ENCODE data around the gene USP7.
"Not testable (repeated sequence)": the region's sequence is repeated elsewhere in the genome, so short reads cannot be mapped to it uniquely, and the experiment has no call there.

USP7 gene

GRCh38 chr16:8929086-8929748 is 34.5 kb downstream of the USP7 start:
- no peak for DNase-seq (ENCODE audit: insufficient read length, low spot score)
- FAIRE-seq = no peak

DNA sequence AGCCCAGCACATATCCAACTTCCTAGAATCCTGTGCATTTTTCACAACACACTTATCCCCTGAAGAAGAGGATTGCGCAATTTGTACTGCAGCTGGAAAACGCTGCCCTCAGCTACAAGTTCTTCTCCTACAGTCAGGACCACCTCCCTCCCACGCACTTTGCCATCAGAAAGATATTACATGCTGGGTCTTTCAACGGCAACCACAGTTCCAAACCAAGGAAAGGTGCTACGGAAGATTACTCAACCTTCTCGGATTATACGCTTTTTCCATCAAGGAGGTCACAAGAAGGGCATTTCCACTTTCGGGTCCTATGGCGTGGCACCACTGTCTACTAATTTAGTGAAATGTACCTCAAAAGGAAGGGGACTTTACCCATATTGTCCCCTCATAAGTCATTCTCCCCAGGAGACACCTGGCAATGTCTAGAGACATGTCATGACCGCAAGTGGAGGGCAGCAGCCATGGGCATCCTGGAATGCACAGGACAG is 35.2 kb downstream of the USP7 start:
- FAIRE-seq (no peak), DNase-seq (ENCODE audit: insufficient read length, low spot score) (no peak)

DNA sequence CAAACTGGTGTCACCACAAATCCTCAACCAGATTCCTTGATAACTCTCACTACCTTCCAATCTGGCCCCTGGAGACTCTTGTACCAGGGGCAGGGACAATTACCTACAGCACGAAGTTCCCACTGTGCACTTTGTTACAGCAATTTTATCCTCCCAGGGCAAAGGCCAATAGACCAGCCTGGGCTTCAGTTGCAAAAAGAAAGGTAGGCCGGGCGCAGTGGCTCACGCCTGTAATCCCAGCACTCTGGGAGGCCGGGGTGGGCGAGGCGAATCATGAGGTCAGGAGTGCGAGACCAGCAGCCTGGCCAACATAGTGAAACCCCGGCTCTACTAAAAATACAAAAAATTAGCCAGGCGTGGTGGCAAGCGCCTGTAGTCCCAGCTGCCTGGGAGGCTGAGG is 36.9 kb downstream of the USP7 start:
- no peak for FAIRE-seq
- no peak for DNase-seq (ENCODE audit: insufficient read length, low spot score)

- DNase-seq (ENCODE audit: insufficient read length, low spot score) (no peak), FAIRE-seq (no peak)
These were observed 38.3 kb downstream of the USP7 start for GRCh38 chr16:8925455-8925854.

DNA sequence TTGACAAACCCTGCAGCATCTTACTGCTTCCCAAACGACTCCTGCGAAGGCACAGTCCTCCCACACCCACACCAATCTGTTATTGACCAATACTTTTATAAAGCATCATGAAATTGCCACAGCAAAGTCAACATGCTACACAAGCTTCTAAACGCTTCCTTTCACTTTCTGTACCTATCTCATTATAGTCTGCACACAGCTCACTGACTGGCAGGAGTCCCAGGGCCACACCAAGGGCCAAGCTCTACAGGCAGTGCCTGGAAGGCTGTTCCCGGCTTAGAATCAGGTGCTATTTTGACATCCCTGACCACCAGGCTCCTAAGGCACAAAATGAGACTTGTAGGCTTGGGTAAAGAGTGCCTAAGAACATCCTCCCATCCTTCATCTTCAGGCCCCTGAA is 39.5 kb downstream of the USP7 start:
- no peak for DNase-seq (ENCODE audit: insufficient read length, low spot score)
- no peak for FAIRE-seq

DNA sequence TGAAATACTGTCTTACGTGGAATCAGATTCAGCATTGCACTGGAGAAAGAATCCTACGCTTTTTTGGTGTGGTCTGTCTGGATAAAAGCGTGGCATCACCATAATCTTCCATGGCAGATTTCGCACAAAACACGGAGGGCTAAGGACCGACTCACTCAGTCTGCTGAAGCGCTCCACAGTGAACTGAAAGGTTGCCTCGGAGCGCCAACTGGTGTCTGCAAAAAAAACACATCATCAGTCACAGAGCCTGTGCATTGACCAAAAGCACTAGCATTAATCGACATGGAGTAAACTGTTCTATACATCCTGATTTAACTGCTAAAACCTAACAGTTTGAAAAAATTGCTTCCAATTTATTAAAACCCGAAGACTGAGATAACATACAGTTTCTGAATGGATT is 40.5 kb downstream of the USP7 start:
- no peak for FAIRE-seq
- DNase-seq (ENCODE audit: insufficient read length, low spot score) = no peak

DNA sequence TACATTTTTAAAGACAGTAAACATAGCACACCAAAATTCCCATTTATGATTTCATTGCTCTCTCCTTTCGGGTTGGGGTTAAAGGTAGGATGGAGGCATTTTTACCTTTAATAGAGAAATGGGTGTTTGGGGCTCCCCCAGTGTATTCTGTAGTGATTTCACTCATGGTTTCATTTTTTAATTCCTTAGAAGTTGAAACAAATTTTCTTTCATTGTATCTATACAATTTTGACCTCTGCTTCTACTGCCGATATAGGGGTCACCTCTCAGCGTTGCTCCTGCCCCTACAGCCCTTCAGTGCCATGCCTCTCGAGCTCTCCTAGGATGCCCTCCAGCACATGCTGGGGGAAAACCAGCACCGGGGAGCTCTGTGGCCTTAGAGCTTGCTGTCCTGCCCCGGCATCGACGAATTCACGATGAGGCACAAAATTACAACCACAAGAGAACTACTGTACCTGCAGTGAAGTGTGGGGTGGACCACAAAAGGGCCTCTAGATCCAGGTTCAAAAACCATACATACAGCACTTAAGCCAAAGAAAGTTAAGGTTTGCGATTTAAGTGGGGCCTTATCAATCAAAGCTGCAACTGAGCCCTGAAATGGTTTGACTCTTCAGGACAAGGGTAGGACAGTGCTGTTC is 42.2 kb downstream of the USP7 start:
- no peak for FAIRE-seq
- no peak for DNase-seq (ENCODE audit: insufficient read length, low spot score)

GRCh38 chr16:8920645-8921346 is 42.9 kb downstream of the USP7 start:
- DNase-seq (ENCODE audit: insufficient read length, low spot score) (no peak), FAIRE-seq (no peak)

DNA sequence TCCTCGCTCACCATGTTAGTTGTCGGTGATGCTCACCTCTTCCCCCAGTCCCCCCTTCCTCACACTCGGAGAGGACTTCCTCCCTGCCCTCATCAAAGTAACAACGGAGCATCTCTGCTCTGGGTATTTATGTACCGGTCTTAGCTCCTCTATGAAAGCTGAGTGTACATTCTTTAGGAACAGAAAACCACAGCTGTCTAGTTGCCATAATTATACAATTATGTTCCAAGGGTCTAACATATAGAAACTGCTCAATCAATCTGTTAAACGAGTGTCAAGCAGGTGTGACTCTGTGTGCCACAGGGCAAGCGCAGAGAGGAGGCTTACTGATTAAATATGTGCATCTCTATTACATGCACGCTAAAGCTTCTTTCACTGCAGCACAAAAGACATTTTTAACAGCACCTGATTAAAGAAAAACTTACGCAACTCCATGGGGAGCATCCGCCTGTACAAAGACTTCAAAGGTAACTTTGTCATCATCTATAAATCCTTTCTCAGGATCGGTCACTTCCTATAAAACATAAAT is 43.7 kb downstream of the USP7 start:
- no peak for DNase-seq (ENCODE audit: insufficient read length, low spot score)

DNA sequence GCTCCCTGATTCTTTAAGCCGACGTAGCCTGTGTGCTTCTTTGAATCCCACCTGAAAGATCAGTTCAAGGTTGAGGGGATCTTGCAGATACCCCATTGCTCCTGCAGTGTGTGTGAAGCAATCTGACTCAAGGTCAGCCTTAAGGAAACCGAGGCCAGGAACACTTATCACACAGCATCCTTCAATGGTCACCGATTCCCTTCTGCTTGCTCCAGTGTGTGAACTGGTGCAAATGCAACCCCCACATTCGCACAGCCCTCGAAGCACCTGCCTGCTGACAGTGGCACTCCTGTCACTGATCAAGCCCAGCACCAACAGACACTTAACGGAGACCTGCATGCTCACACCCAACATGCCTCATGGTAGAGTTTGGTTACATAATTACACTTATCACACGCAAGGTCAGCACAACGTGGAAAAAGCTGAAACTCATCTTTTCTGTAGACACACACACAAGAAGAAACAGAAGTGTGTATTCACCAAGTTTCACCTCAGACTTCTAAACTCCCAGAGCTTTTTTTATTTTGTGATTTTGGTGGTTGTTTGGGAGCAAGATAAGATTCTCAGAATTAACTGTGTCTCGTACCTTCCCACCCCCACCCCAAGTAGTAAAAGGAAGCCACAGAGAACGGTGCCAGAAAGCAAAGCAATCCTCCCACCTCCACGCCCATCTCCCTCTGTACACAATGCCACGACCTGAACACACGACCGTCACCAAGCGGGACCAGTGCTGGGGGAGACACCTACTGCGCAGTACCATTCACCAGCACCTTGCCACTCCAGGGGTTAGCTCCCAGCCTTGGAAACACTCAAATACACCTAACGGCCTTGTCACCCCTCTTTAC is 44.4 kb downstream of the USP7 start:
- FAIRE-seq (no peak), DNase-seq (ENCODE audit: insufficient read length, low spot score) (no peak)

More for the DNA sequence above, 43.7 kb downstream of the USP7 start:
- no peak for FAIRE-seq

DNA sequence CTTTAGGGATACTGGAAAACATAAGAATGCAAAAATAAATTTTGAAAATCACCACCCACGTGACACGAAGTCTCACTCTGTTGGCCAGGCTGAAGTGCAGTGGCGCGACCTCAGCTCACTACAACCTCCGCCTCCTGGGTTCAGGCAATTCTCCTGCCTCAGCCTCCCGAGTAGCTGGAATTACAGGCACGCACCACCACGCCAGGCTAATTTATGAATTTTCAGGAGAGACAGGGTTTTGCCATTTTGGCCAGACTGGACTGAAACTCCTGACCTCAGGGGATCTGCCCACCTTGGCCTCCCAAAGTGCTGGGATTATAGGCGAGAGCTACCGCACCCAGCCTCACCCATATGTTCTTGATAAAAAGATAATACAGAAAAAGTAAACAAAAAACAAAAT is 46.4 kb downstream of the USP7 start:
- FAIRE-seq; DNase-seq (ENCODE audit: insufficient read length, low spot score): not testable (repeated sequence)

DNA sequence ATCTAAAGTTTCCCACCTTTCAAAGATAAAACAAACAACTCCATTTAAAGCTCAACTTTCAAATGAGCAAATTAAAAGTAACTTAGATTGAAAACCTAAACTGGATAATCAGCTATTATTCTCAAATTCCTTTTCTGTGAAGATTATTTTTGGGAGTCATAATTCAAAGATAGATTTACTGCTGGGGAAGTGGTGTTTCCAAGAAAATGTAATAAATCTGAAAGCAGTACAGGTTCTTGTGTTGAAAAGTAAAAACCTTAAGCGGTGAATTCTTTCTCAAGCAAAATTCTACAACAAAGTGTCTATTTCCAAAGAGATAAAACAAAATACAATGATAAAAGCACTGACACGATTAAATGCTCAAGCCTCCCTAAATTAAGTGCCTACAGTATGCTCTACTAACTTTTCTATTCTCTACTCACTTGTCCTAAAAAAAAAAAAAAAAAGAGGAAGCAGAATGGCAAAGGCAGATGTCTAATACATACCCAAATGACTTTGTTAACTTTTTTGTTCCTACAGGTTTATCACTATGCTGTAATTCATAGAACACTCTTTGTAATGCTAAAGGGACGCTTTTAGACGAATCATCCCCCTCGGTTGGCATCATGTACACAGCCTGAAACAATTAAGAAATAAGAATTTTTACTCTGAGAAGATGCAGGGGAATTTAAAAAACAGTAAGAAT is 47.0 kb downstream of the USP7 start:
- DNase-seq (ENCODE audit: insufficient read length, low spot score) (no peak), FAIRE-seq (no peak)

DNA sequence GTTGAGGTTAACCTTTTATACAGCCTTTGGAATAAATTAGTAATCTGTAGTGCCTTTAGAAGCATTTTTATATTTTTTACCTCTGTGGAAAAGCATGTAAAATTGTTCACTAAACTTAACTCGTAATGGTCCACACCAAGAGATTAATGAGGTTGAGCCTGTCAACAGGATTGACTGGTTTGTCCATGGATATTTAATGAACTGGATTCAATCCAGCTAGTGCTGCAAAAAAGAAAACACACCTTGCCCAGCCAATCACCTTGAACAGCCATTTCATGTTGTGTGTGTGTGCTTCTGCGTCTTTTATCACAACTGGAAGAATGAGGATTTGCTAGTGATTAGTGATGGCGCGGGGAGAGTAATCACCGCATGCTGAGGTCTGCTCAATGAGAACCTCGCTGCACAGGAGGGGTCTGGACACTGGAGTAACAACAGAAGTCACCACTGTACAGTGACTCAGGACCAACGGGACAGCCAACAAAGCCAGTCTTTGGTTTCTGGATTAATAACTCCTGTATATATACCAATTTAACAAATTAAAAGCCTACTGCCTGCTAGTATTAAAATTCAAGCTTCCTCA is 47.9 kb downstream of the USP7 start:
- DNase-seq (ENCODE audit: insufficient read length, low spot score) (no peak), FAIRE-seq (no peak)

GRCh38 chr16:8914098-8914497 is 49.6 kb downstream of the USP7 start:
- no peak for DNase-seq (ENCODE audit: insufficient read length, low spot score)
- FAIRE-seq = no peak

DNA sequence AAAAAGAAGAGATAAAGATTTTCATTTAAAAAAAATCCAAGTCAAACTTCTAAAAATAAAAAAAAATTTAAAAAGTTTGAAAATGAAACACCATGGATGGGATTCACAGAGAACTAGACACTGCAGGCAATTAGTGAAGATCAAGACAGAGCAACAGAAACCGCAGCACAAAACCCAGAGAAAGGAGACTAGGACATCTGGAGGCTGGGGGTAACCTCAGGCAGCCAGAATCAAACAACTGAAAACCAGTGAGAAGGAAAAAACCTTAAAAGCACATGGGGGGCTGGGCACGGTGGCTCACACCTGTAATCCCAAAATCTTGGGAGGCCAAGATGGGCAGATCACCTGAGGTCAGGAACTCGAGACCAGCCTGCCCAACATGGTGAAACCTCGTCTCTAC is 50.9 kb downstream of the USP7 start:
- DNase-seq (ENCODE audit: insufficient read length, low spot score) (no peak), FAIRE-seq (no peak)

GRCh38 chr16:8910811-8911210 is 52.9 kb downstream of the USP7 start:
- DNase-seq (ENCODE audit: insufficient read length, low spot score) (no peak), FAIRE-seq (no peak)

GRCh38 chr16:8908810-8909468 is 54.8 kb downstream of the USP7 start:
- DNase-seq (ENCODE audit: insufficient read length, low spot score) (no peak), FAIRE-seq (no peak)

GRCh38 chr16:8907096-8907495 is 56.6 kb downstream of the USP7 start:
- DNase-seq (ENCODE audit: insufficient read length, low spot score) (no peak), FAIRE-seq (no peak)

Measured in GM19239 (cell line).